Stromal cell of bone marrow (primary cell): ENCODE results near the gene MUC20.
"Not testable (repeated sequence)": the region's sequence is repeated elsewhere in the genome, so short reads cannot be mapped to it uniquely, and the experiment has no call there.

Experiments
- DNase-seq: peaks from one replicate; pipeline ENCODE4 v3.0.0-alpha.2; 2012; ENCODE audit warnings: low read depth

Gene MUC20

GRCh38 chr3:195711091-195711812 is 9.5 kb upstream of the MUC20 start:
- not testable (repeated sequence) for DNase-seq

- DNase-seq, result no peak
Measured at GRCh38 chr3:195711813-195712534, 8.8 kb upstream of the MUC20 start.

GRCh38 chr3:195712535-195712910 is 8.3 kb upstream of the MUC20 start:
- not testable (repeated sequence) for DNase-seq

- not testable (repeated sequence) for DNase-seq
Measured at GRCh38 chr3:195713150-195713549, 7.6 kb upstream of the MUC20 start.

- no peak for DNase-seq
Measured at GRCh38 chr3:195714380-195715011, 6.3 kb upstream of the MUC20 start.

GRCh38 chr3:195715134-195715533 is 5.6 kb upstream of the MUC20 start:
- no peak for DNase-seq

- peak; percentile 25 for DNase-seq
Measured at GRCh38 chr3:195715583-195716266, 5.1 kb upstream of the MUC20 start.

GRCh38 chr3:195717416-195717815 is 3.4 kb upstream of the MUC20 start:
- no peak for DNase-seq

- no peak for DNase-seq
Measured at GRCh38 chr3:195717852-195718476, 2.8 kb upstream of the MUC20 start.

GRCh38 chr3:195718477-195718984 is 2.2 kb upstream of the MUC20 start:
- no peak for DNase-seq

- not testable (repeated sequence) for DNase-seq
Measured at GRCh38 chr3:195719514-195720254, 1.1 kb upstream of the MUC20 start.

GRCh38 chr3:195722139-195722995 is 1.6 kb downstream of the MUC20 start:
- not testable (repeated sequence) for DNase-seq

- DNase-seq, result not testable (repeated sequence)
Measured at GRCh38 chr3:195722996-195723345, 2.2 kb downstream of the MUC20 start.

GRCh38 chr3:195724363-195724762 is 3.6 kb downstream of the MUC20 start:
- DNase-seq, result not testable (repeated sequence)

GRCh38 chr3:195725916-195726740 is 5.3 kb downstream of the MUC20 start:
- not testable (repeated sequence) for DNase-seq

- DNase-seq, result no peak
Measured at GRCh38 chr3:195727606-195728195, 6.9 kb downstream of the MUC20 start.

GRCh38 chr3:195728789-195729188 is 8.0 kb downstream of the MUC20 start:
- not testable (repeated sequence) for DNase-seq

GRCh38 chr3:195729476-195730251 is 8.9 kb downstream of the MUC20 start:
- no peak for DNase-seq
